Naive thymus-derived CD8-positive, alpha-beta T cell (primary cell): ENCODE data around the gene ARAP2. TPM values are rescaled to one million over a fixed set of nuclear protein-coding genes. Genes with fewer than 3 reads are reported as not detected.
A peak's percentile ranks its signal among the peaks of the same experiment; 100 is the strongest.

Source experiments
- ATAC-seq, 2 donors: fragments of 150-1000 bp; cut with Tn5 transposase in 1 of 2; sonication (Bioruptor Pico), chemical (Tn5 transposase) in 1 of 2; 1 replicate in 1 of 2; 2 replicates in 1 of 2; pipeline ENCODE4 v1.10.0; 2021; ENCODE audit warnings: mild to moderate bottlenecking in 2 of 2, moderate library complexity in 2 of 2
- POLR2A ChIA-PET: fragments of 350-600 bp; sonication (Branson Sonifier 250); formaldehyde crosslinking; loops from one replicate; lab custom pipeline; 2021; ENCODE audit warnings: antibody characterized with exemption; lab: Charles Lee
- DNase-seq, 10 donors: peaks; one replicate each; pipeline versions ENCODE4 v3.0.0 to v3.0.0-alpha.2; 2020 to 2022
- H3K27ac Mint-ChIP-seq, 10 donors: one replicate each; pipeline ENCODE4 v1.8.0; 2020 to 2022; ENCODE audit warnings: mild to moderate bottlenecking in 10 of 10, mixed read lengths in 10 of 10, moderate library complexity in 4 of 10, inconsistent platforms in 1 of 10
- H3K27me3 Mint-ChIP-seq, 5 donors: one replicate each; pipeline ENCODE4 v1.8.0; 2021 to 2022; ENCODE audit warnings: mixed read lengths in 5 of 5
- H3K36me3 Mint-ChIP-seq, 3 donors: one replicate each; pipeline ENCODE4 v1.8.0; 2020 to 2022; ENCODE audit warnings: mixed read lengths in 3 of 3, mild to moderate bottlenecking in 2 of 3, inconsistent platforms in 1 of 3
- H3K4me1 Mint-ChIP-seq, 4 donors: one replicate each; pipeline ENCODE4 v1.8.0; 2021 to 2022; ENCODE audit warnings: mixed read lengths in 4 of 4
- H3K4me3 Mint-ChIP-seq, 10 donors: one replicate each; pipeline ENCODE4 v1.8.0; 2020 to 2022; ENCODE audit warnings: mild to moderate bottlenecking in 10 of 10, mixed read lengths in 10 of 10, moderate library complexity in 6 of 10, inconsistent platforms in 1 of 10
- H3K9me3 Mint-ChIP-seq, 9 donors: one replicate each; pipeline ENCODE4 v1.8.0; 2020 to 2022; ENCODE audit warnings: mixed read lengths in 9 of 9, mild to moderate bottlenecking in 3 of 9, inconsistent platforms in 1 of 9, moderate library complexity in 1 of 9
- polyA plus RNA-seq, 3 donors: library from polyadenylated mRNA; unstranded; fragments of 300-500 nt; fragmentation: Illumina TruSeq; gene quantifications; one replicate each; pipeline ENCODE4 v1.2.3, GENCODE V29; 2021
- total RNA-seq, 8 experiments: library from RNA in 2 of 8; stranded (reverse) in 2 of 8; gene quantifications; one replicate each; pipeline ENCODE4 v1.2.3 and lab custom pipeline; 2021 to 2026

Gene ARAP2, protein sequence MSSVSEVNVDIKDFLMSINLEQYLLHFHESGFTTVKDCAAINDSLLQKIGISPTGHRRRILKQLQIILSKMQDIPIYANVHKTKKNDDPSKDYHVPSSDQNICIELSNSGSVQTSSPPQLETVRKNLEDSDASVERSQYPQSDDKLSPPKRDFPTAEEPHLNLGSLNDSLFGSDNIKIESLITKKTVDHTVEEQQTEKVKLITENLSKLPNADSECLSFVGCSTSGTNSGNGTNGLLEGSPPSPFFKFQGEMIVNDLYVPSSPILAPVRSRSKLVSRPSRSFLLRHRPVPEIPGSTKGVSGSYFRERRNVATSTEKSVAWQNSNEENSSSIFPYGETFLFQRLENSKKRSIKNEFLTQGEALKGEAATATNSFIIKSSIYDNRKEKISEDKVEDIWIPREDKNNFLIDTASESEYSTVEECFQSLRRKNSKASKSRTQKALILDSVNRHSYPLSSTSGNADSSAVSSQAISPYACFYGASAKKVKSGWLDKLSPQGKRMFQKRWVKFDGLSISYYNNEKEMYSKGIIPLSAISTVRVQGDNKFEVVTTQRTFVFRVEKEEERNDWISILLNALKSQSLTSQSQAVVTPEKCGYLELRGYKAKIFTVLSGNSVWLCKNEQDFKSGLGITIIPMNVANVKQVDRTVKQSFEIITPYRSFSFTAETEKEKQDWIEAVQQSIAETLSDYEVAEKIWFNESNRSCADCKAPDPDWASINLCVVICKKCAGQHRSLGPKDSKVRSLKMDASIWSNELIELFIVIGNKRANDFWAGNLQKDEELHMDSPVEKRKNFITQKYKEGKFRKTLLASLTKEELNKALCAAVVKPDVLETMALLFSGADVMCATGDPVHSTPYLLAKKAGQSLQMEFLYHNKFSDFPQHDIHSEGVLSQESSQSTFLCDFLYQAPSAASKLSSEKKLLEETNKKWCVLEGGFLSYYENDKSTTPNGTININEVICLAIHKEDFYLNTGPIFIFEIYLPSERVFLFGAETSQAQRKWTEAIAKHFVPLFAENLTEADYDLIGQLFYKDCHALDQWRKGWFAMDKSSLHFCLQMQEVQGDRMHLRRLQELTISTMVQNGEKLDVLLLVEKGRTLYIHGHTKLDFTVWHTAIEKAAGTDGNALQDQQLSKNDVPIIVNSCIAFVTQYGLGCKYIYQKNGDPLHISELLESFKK (N-terminal part only)
- total RNA-seq = 10 to 100 TPM; 40.7 to 46.3 TPM
- polyA plus RNA-seq = 10 to 100 TPM; 11.2 to 19.0 (median 11.4) TPM
- 98.3 to 231 (median 134) reads per million in 6 experiments for total RNA-seq (lab: John Stamatoyannopoulos, UW)

DNA sequence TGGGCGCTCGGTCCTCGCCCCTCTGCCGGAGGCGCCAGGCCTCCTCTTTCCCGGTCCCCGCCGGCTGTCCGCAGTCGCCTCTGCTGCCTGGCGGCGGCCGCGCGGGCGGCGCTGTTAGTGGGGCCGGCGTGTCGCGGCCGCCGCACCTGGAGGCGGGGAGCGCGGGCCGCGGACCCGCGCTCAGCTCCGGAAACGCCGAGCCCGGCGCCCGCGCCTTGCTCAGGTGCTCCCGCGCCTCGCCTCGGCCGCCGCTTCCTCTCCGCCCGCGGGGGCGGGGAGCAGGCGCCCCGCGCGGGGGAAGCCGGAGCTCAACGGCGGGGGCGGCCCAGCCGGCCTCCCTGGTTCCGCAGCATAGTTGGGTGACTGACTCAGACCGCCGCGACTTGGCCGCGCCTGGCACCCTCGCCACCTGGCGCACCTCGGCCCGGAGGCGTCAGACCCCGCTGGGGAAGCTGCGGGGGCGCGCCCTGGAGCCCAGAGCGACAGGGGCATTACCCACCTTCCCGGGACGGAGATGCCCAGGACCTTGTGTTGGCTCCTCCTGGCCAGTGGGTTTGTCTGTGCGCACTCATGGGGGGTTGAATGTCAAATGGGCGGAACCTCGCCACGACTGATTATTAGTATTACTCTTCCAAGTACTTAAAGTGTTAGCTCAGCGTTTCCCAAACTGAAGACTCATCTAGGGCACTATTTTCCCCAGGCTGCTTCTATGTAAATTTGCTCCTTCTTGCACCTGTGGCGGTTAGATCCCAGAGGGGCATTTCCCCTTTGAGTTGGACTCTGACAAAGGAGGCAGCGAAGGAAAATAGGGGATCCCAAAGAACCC lies at the start of gene ARAP2:
ARAP2 (minus strand) TSS at position 258 of the 826 bp plus-strand sequence. CDS start 15,028 bp downstream, outside the sequence.
- POLR2A ChIA-PET = interaction anchor here (0.6 to 5.8 kb wide), 14 partner anchors 12 to 1748 kb away, joined by 3 to 99 read pairs (median 4); no protein-coding TSS in a partner anchor
- peaks cover 0 to under 1% (median 0%) of the 10 kb centered on the region in 3 donors for H3K36me3 Mint-ChIP-seq
- H3K4me3 Mint-ChIP-seq = peak within 1 kb of the TSS; percentile 85 to 97 (median 94)
- DNase-seq (peak; percentile 61 to 79 (median 72)), ATAC-seq (peak; percentile 77 to 79)
- H3K9me3 Mint-ChIP-seq = no peaks in the 10 kb centered on the region
- H3K4me1 Mint-ChIP-seq = peaks cover 8 to 39% (median 35%) of the 10 kb centered on the region in 4 donors
- H3K27me3 Mint-ChIP-seq = no peaks in the 10 kb centered on the region
- H3K27ac Mint-ChIP-seq = peak within 1 kb of the TSS; percentile 92 to 97 (median 96)

DNA sequence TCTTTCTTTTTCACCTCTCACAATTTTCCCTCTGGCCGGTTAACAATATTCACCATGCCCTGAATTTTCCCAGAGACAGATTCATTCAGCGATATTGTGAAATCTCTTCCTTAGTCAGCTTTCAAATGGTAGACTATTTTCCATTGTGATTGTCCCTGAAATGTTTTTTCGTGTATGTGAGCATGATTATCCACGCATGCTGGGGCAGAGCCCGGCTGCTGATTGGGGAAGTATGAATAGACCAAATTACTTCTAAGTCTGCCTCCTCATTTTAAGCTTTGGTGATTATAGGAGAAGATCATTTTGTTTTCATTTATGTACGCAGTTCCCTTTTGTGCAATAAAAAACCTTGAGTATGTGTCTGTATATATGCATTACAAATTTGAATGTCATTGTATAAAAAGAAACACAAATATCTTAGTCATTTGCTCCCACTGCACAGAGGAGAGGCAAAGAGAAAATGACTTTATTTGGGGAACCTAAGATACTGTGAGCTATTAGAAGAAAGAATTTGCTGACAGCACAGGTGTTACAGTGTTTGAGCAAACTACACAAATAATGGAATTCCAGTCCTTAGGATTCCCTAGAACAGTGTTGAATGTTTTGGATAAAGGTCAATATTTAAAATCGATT lies 48.4 kb upstream of the ARAP2 start:
- H3K9me3 Mint-ChIP-seq = no peaks in the 10 kb centered on the region
- peaks cover 0 to 15% (median under 1%) of the 10 kb centered on the region in 4 donors for H3K4me1 Mint-ChIP-seq
- DNase-seq (no peak), ATAC-seq (no peak)
- no peaks in the 10 kb centered on the region for H3K36me3 Mint-ChIP-seq
- peak overlapping the region in 1 of 10 donors; percentile 26 for H3K4me3 Mint-ChIP-seq
- H3K27ac Mint-ChIP-seq = peak overlapping the region in 2 of 10 donors; percentile 24 to 42
- POLR2A ChIA-PET = no interaction called here
- no peaks in the 10 kb centered on the region for H3K27me3 Mint-ChIP-seq

DNA sequence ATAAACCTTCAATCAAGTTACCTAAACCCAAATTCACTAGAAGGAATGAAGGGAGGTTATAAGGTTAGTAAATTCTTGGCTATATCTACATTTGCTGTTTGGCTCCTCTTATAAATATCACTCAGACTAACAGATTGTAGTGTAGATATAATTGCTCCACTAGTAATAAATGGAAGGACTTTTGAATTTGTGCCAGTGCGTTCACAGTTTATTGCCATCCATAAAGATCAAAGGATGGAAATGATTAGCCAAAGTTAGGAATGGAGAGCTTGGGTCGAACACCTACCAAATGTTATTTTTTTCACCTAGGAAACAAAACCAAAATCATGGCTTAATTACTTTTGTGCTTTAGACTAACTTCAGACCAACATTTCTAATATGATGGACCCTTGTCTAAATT lies 46.3 kb upstream of the ARAP2 start:
- POLR2A ChIA-PET = no interaction called here
- no peaks in the 10 kb centered on the region for H3K27me3 Mint-ChIP-seq
- no peak overlapping the region for H3K4me3 Mint-ChIP-seq
- H3K4me1 Mint-ChIP-seq = peaks cover 7 to 31% (median 11%) of the 10 kb centered on the region in 4 donors
- ATAC-seq (no peak), DNase-seq (no peak)
- peaks cover 0 to 3% (median 0%) of the 10 kb centered on the region in 3 donors for H3K36me3 Mint-ChIP-seq
- H3K27ac Mint-ChIP-seq = no peak overlapping the region
- H3K9me3 Mint-ChIP-seq = peaks cover 0 to 4% (median 0%) of the 10 kb centered on the region in 9 donors

DNA sequence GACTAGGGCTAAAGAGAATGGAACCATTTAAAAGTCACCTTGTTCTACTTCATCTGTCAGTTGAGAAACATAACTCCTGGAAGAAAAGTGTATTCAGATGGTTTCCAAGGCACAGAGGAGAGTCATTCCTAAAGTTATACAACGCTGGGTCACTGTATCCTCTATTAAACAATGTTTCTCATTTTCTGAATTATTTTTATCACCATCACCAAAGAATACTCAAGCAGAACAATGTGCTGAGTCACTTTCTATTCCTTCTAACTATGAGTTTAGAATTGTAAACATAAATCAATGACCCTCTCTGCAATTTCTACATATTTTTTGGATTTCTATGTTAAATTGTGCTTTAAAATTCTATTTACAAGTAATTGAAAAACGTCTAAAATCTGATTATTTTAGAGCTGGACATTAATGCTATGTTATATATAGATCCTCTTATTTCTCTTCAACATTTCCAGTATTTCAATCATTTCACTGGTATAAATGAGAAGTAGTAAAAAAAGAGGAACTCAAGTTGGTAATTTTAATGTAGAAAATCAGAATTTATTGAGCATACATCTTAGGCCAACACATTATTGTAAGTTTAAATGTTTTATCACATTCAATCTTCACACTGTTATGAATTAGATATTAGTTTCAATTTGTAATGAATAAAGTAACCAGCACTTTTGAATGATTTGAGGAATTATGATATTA lies 44.6 kb upstream of the ARAP2 start:
- Mint-ChIP-seq H3K4me3 (no peak overlapping the region), H3K36me3 (peaks cover 0 to 3% (median 0%) of the 10 kb centered on the region in 3 donors), H3K4me1 (peaks cover 7 to 48% (median 12%) of the 10 kb centered on the region in 4 donors), H3K27me3 (no peaks in the 10 kb centered on the region), H3K27ac (peak overlapping the region in 1 of 10 donors; percentile 52), H3K9me3 (peaks cover 0 to 5% (median 0%) of the 10 kb centered on the region in 9 donors)
- DNase-seq (no peak), ATAC-seq (no peak)
- POLR2A ChIA-PET = no interaction called here

DNA sequence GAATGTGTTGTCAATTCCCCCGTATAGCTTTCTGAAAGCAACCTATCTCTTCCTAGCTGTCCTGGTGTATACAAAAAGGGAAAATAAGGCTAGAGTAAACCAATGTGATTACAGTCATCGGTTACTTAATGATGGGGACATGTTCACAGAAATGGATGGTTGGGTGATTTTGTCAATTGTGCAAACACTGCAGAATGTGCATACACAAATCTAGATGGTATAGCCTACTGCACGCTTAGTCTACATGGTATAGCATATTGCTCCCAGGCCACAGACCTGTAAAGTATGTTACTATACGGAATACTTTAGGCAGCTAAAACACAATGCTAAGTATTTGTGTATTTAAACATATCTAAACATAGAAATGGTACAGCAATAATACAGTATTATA lies 42.2 kb upstream of the ARAP2 start:
- Mint-ChIP-seq H3K27me3 (no peaks in the 10 kb centered on the region), H3K36me3 (peaks cover 0 to 3% (median 0%) of the 10 kb centered on the region in 3 donors), H3K9me3 (peaks cover 0 to 6% (median 0%) of the 10 kb centered on the region in 9 donors), H3K4me1 (peaks cover 7 to 46% (median 12%) of the 10 kb centered on the region in 4 donors), H3K4me3 (peak overlapping the region in 7 of 10 donors; percentile 1 to 76 (median 19)), H3K27ac (peak overlapping the region in 8 of 10 donors; percentile 41 to 97 (median 87))
- no peak for DNase-seq
- POLR2A ChIA-PET = interaction anchor here (0.8 to 1.6 kb wide), 2 partner anchors 32 to 43 kb away, joined by 3 to 6 read pairs; no protein-coding TSS in a partner anchor
- no peak for ATAC-seq

DNA sequence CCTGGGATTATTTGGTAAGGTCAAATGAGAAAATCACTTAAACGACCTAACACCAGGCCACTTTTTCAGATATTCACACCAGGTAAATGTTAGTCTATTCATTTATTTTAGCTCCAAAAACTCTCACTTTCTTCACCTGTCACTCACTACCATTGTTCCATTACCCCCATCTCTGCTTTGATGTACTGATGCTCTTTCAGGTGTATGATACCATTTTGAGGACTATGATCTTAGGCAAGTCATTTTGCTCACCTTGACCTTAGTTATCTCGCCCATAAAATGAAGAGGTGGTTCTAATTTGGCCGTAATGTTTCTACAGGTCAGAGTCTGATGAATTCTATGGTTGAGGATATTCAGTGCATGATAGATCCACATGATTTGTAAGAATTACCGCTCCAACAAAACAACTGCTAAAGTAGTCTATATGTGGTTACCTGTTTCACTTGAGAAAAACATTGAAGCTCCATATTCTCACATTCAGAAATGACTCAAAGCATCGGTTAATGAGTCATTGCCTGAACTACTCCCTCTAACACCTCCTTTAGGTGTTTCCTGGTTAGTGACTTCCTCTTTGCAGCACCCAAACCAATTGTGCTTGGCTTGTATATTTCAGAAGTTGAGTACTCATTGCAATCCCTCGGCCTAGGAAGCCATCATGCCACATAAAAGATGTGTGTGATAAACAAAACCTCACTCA lies 41.6 kb upstream of the ARAP2 start:
- Mint-ChIP-seq H3K9me3 (peaks cover 0 to 6% (median 0%) of the 10 kb centered on the region in 9 donors), H3K27ac (peak overlapping the region in 9 of 10 donors; percentile 9 to 97 (median 87)), H3K4me1 (peaks cover 7 to 48% (median 12%) of the 10 kb centered on the region in 4 donors), H3K36me3 (peaks cover 0 to 3% (median 0%) of the 10 kb centered on the region in 3 donors), H3K4me3 (peak overlapping the region in 6 of 10 donors; percentile 11 to 76 (median 59)), H3K27me3 (no peaks in the 10 kb centered on the region)
- DNase-seq (peak in 8 of 10 donors; percentile 4 to 62 (median 46)), ATAC-seq (peak; percentile 96 to 98)
- POLR2A ChIA-PET = interaction anchor here (0.8 to 1.6 kb wide), 2 partner anchors 31 to 43 kb away, joined by 3 to 6 read pairs; no protein-coding TSS in a partner anchor

DNA sequence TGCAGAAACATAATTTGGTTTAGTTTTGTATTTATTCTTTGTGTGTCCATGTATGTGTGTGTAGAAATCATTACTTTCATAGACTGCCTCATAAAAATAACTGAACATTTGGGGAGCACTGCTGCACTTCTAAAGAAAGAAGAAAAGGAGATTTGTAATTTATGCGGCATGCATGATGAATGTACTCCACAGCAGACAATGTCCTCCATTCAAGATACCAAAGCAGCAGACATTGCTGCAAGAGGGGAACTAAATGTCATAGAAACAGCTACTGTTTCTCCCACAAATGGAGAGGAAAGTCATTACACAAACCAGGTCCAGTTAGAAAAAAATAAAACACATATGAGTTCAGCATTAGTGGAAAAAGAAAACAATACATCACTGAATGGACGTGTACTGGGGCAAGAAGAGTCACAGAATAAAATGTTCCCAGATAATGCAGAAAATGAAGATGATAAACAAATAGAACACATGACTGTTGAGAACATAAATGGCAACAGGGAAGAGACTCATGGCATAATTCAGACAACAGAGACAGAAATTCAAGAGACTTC lies 39.7 kb upstream of the ARAP2 start:
- Mint-ChIP-seq H3K4me1 (peaks cover 8 to 61% (median 15%) of the 10 kb centered on the region in 4 donors), H3K4me3 (peak overlapping the region in 2 of 10 donors; percentile 76 to 89)

DNA sequence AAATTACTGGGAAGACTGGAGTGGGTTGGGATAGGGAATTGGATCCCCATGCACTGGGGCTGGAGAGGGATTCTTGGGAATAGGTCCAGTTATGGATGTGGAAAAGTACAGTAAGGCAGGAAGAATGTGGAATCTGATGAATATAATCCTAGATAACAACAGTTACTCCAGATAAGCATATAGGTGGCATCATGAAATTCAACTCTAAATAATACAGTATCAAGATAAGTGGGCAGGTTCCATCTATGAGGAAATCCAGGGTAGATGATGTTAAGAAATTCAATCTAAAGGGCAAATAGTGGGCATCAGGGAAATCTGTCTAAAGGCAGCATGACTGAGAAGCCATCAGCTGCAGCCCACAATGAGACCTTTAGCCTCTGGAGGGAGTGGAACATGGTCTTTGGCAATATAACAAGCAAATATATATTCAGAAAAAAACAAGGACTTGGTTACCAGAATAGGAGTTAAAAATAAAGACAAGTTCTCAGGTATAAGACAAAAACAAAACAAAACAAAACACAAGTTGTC lies 38.3 kb upstream of the ARAP2 start:
- H3K27ac Mint-ChIP-seq = peak overlapping the region in 5 of 10 donors; percentile 0 to 88 (median 21)
- peaks cover 0 to 3% (median 0%) of the 10 kb centered on the region in 5 donors for H3K27me3 Mint-ChIP-seq
- peaks cover 0 to 6% (median 0%) of the 10 kb centered on the region in 9 donors for H3K9me3 Mint-ChIP-seq
- peak overlapping the region in 3 of 10 donors; percentile 27 to 89 (median 76) for H3K4me3 Mint-ChIP-seq
- peaks cover 0 to 3% (median 0%) of the 10 kb centered on the region in 3 donors for H3K36me3 Mint-ChIP-seq
- POLR2A ChIA-PET = no interaction called here
- H3K4me1 Mint-ChIP-seq = peaks cover 8 to 59% (median 17%) of the 10 kb centered on the region in 4 donors
- no peak for DNase-seq
- ATAC-seq = no peak

More for the DNA sequence above, 39.7 kb upstream of the ARAP2 start:
- Mint-ChIP-seq H3K27ac (peak overlapping the region in 3 of 10 donors; percentile 55 to 88 (median 71)), H3K36me3 (peaks cover 0 to 3% (median 0%) of the 10 kb centered on the region in 3 donors), H3K9me3 (peaks cover 0 to 6% (median 0%) of the 10 kb centered on the region in 9 donors), H3K27me3 (peaks cover 0 to 3% (median 0%) of the 10 kb centered on the region in 5 donors)
- POLR2A ChIA-PET = no interaction called here
- no peak for DNase-seq
- no peak for ATAC-seq
